GM23248 (cell line): Measurements from ENCODE around the gene PDE3A. TPM values are rescaled to one million over a fixed set of nuclear protein-coding genes. Genes with fewer than 3 reads are reported as not detected.

Experiments used
- DNase-seq: peaks from one replicate; pipeline ENCODE4 v3.0.0-alpha.2; 2015
- H2AFZ ChIP-seq: fragments of 200-600 bp; sonication (generic); 2 replicates; pipeline ENCODE4 v1.6.1; 2016; ENCODE audit warnings: antibody characterized with exemption
- H3F3A ChIP-seq: fragments of 200-600 bp; sonication (generic); 2 replicates; pipeline ENCODE4 v1.6.1; 2016; ENCODE audit warnings: mild to moderate bottlenecking, antibody characterized with exemption, mixed run types; ENCODE audit not compliant: insufficient read depth
- H3K27ac ChIP-seq: fragments of 200-600 bp; sonication (generic); 2 replicates; pipeline ENCODE4 v1.5.1; 2016; ENCODE audit warnings: mild to moderate bottlenecking
- H3K27me3 ChIP-seq: fragments of 200-600 bp; sonication (generic); replicated peaks from 2 replicates; pipeline ENCODE4 v1.6.1; 2016; ENCODE audit warnings: mild to moderate bottlenecking; ENCODE audit not compliant: insufficient read depth
- H3K36me3 ChIP-seq: fragments of 200-600 bp; sonication (generic); 2 replicates; pipeline ENCODE4 v1.6.1; 2016; ENCODE audit warnings: low read depth, mild to moderate bottlenecking
- H3K4me1 ChIP-seq: fragments of 200-600 bp; sonication (generic); 2 replicates; pipeline ENCODE4 v1.6.1; 2016; ENCODE audit warnings: mild to moderate bottlenecking; ENCODE audit not compliant: insufficient read depth
- H3K4me2 ChIP-seq: fragments of 200-600 bp; sonication (generic); one replicate; pipeline ENCODE4 v1.6.1; 2016; ENCODE audit warnings: mild to moderate bottlenecking; ENCODE audit not compliant: unreplicated experiment
- H3K4me3 ChIP-seq: fragments of 200-600 bp; sonication (generic); 2 replicates; pipeline ENCODE4 v1.5.1; 2016; ENCODE audit warnings: mild to moderate bottlenecking
- H3K79me2 ChIP-seq: fragments of 200-600 bp; sonication (generic); 2 replicates; pipeline ENCODE4 v1.6.1; 2016; ENCODE audit warnings: mild to moderate bottlenecking; ENCODE audit not compliant: insufficient read depth
- H3K9ac ChIP-seq: fragments of 200-600 bp; sonication (generic); 2 replicates; pipeline ENCODE4 v1.6.1; 2016; ENCODE audit warnings: mild to moderate bottlenecking
- H3K9me2 ChIP-seq: fragments of 200-600 bp; sonication (generic); 2 replicates; pipeline ENCODE4 v1.6.1; 2016; ENCODE audit warnings: mixed run types, mild to moderate bottlenecking, moderate library complexity; ENCODE audit not compliant: insufficient read depth
- H3K9me3 ChIP-seq: fragments of 200-600 bp; sonication (generic); one replicate; pipeline ENCODE4 v1.6.1; 2017; ENCODE audit warnings: low read depth
- H4K20me1 ChIP-seq: fragments of 200-600 bp; sonication (generic); 2 replicates; pipeline ENCODE4 v1.6.0; 2016; ENCODE audit not compliant: insufficient read depth
- EZH2 ChIP-seq: fragments of 200-600 bp; sonication (generic); IDR thresholded peaks from 2 replicates; pipeline ENCODE4 v1.6.1; 2018; ENCODE audit warnings: antibody characterized with exemption, mild to moderate bottlenecking; ENCODE audit not compliant: insufficient read depth, poor library complexity, severe bottlenecking
- EZH2phosphoT487 ChIP-seq: fragments of 200-600 bp; sonication (generic); IDR thresholded peaks from 2 replicates; pipeline ENCODE4 v1.6.1; 2018; ENCODE audit warnings: antibody characterized with exemption, moderate library complexity, mild to moderate bottlenecking, low read depth; ENCODE audit not compliant: insufficient read depth
- WGBS, 2 experiments: methylation state at CpG; one replicate each; pipeline ENCODE4 v1.1.6; 2015 to 2017; ENCODE audit warnings: low lambda C conversion rate in 2 of 2, low coverage in 1 of 2; ENCODE audit errors: missing lambda C conversion rate in 2 of 2; 5-methylcytosine and 5-hydroxymethylcytosine counted together
- in situ Hi-C: fragments of 300-500 bp; cut with MboI; formaldehyde crosslinking; loops from 2 replicates; pipeline ENCODE4 v1.15.0; 2020
- polyA plus RNA-seq: library from polyadenylated mRNA; unstranded; fragments of >200 nt; fragmentation: Nextera tagmentation; extraction: Ambion mirVana; gene quantifications from 2 replicates; pipeline ENCODE4 v1.2.1, GENCODE V29; 2016
- total RNA-seq: library from RNA; depleted of rRNA; stranded (reverse); fragments of >200 nt; shearing (Covaris generic); gene quantifications from 2 replicates; pipeline ENCODE4 v1.2.3, GENCODE V29; 2014

The PDE3A gene
- total and polyA plus RNA-seq, 2 experiments from 2014 or later: 0.11 to 0.43 TPM

DNA sequence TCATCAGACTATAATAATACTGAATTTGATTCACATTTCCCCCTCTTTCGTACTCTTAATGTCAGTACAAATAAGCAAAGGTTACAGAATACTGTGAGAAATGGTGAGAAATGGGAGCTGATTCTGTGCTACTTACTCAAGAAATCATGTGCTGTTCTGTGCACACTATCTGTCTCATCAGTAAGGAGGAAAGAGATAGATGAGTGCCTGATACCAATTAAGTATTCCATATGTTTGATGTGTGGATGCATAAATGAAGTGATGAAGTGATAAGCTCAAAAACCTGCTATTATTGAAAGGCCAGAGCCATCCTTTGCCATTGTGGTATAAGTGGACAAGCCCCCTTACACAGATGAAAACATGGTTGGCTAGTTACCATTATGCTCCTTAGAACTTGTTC lies 127.7 kb downstream of the PDE3A start:
- no peaks in the 10 kb centered on the region for H4K20me1 ChIP-seq
- WGBS, 2 experiments: 96 to 97% methylated on average over 1 of the region's 1 CpG
- H3K9me2 ChIP-seq: no peaks in the 10 kb centered on the region
- H3K4me2 ChIP-seq: no peak overlapping the region
- H3K9ac ChIP-seq: no peak overlapping the region
- peaks cover 35% of the 10 kb centered on the region for H3F3A ChIP-seq
- no peak overlapping the region for H2AFZ ChIP-seq
- H3K4me3 ChIP-seq: no peak overlapping the region
- H3K79me2 ChIP-seq: no peaks in the 10 kb centered on the region
- no peaks in the 10 kb centered on the region for H3K9me3 ChIP-seq
- TF ChIP-seq EZH2 (no peak), EZH2phosphoT487 (no peak)
- H3K4me1 ChIP-seq: peaks cover 37% of the 10 kb centered on the region
- H3K36me3 ChIP-seq: no peaks in the 10 kb centered on the region
- in situ Hi-C loops: no loop called here
- H3K27me3 ChIP-seq: no peaks in the 10 kb centered on the region
- no peak overlapping the region for H3K27ac ChIP-seq
- DNase-seq: no peak

GRCh38 chr12:20497707-20498106 lies 129.4 kb downstream of the PDE3A start:
- Histone ChIP-seq H3K4me1 (peaks cover 29% of the 10 kb centered on the region), H3K27ac (no peak overlapping the region), H3K27me3 (no peaks in the 10 kb centered on the region), H3K9ac (no peak overlapping the region), H4K20me1 (no peaks in the 10 kb centered on the region), H2AFZ (no peak overlapping the region), H3K4me3 (no peak overlapping the region), H3K79me2 (no peaks in the 10 kb centered on the region), H3K9me3 (no peaks in the 10 kb centered on the region), H3K4me2 (no peak overlapping the region), H3K36me3 (no peaks in the 10 kb centered on the region), H3F3A (peaks cover 18% of the 10 kb centered on the region), H3K9me2 (no peaks in the 10 kb centered on the region)
- TF ChIP-seq EZH2 (no peak), EZH2phosphoT487 (no peak)
- no peak for DNase-seq
- in situ Hi-C loops: no loop called here
- 88 to 92% methylated on average over 3 of the region's 3 CpGs for WGBS, 2 experiments

- TF ChIP-seq EZH2 (no peak), EZH2phosphoT487 (no peak)
- Histone ChIP-seq H3K79me2 (no peaks in the 10 kb centered on the region), H4K20me1 (no peaks in the 10 kb centered on the region), H3K27me3 (no peaks in the 10 kb centered on the region), H3K9me3 (no peaks in the 10 kb centered on the region), H3F3A (peaks cover 14% of the 10 kb centered on the region; the same call in 1 of the 2 replicates), H2AFZ (no peak overlapping the region), H3K4me1 (peaks cover 15% of the 10 kb centered on the region), H3K4me2 (no peak overlapping the region), H3K36me3 (no peaks in the 10 kb centered on the region), H3K9ac (no peak overlapping the region), H3K9me2 (no peaks in the 10 kb centered on the region), H3K4me3 (no peak overlapping the region), H3K27ac (no peak overlapping the region)
- in situ Hi-C loops: no loop called here
- WGBS, 2 experiments: 88 to 92% methylated on average over 2 of the region's 2 CpGs
- DNase-seq: no peak
Measured at GRCh38 chr12:20501958-20502357, 133.6 kb downstream of the PDE3A start.

GRCh38 chr12:20503858-20504257 lies 135.5 kb downstream of the PDE3A start:
- Histone ChIP-seq H3K36me3 (no peaks in the 10 kb centered on the region), H3K9ac (no peak overlapping the region), H3K4me3 (no peak overlapping the region), H3K79me2 (no peaks in the 10 kb centered on the region), H3K9me2 (no peaks in the 10 kb centered on the region), H3K27me3 (no peaks in the 10 kb centered on the region), H3K4me2 (no peak overlapping the region), H3K27ac (no peak overlapping the region), H3F3A (peaks cover 14% of the 10 kb centered on the region; the same call in 1 of the 2 replicates), H4K20me1 (no peaks in the 10 kb centered on the region), H3K4me1 (peaks cover 28% of the 10 kb centered on the region), H3K9me3 (no peaks in the 10 kb centered on the region), H2AFZ (no peak overlapping the region)
- no peak for DNase-seq
- in situ Hi-C loops: no loop called here
- 21 to 43% methylated on average over 1 of the region's 1 CpG for WGBS, 2 experiments
- no peak for TF ChIP-seq EZH2
- no peak for TF ChIP-seq EZH2phosphoT487

GRCh38 chr12:20505056-20505455 lies 136.7 kb downstream of the PDE3A start:
- H3K9me2 ChIP-seq: no peaks in the 10 kb centered on the region
- H3K4me2 ChIP-seq: peak overlapping the region; percentile 18
- no peak overlapping the region for H3K9ac ChIP-seq
- no peaks in the 10 kb centered on the region for H3K36me3 ChIP-seq
- TF ChIP-seq EZH2 (no peak), EZH2phosphoT487 (no peak)
- no peak overlapping the region for H3K4me3 ChIP-seq
- peak overlapping the region; percentile 25; the same call in 1 of the 2 replicates for H2AFZ ChIP-seq
- peaks cover 14% of the 10 kb centered on the region; the same call in 1 of the 2 replicates for H3F3A ChIP-seq
- no peaks in the 10 kb centered on the region for H3K79me2 ChIP-seq
- H3K9me3 ChIP-seq: no peaks in the 10 kb centered on the region
- H3K27ac ChIP-seq: peak overlapping the region; percentile 32; the same call in 1 of the 2 replicates
- DNase-seq: peak; percentile 59
- H3K27me3 ChIP-seq: no peaks in the 10 kb centered on the region
- H3K4me1 ChIP-seq: peaks cover 28% of the 10 kb centered on the region
- H4K20me1 ChIP-seq: no peaks in the 10 kb centered on the region
- in situ Hi-C loops: no loop called here
